GM21723 (cell line): ENCODE data around the gene ANKRD11.

Source experiments
- ATAC-seq: cut with Tn5 transposase; IDR thresholded peaks from one replicate; pipeline ENCODE4 v1.9.1; 2021; ENCODE audit warnings: mild to moderate bottlenecking, moderate library complexity; ENCODE audit not compliant: unreplicated experiment

ANKRD11 gene

DNA sequence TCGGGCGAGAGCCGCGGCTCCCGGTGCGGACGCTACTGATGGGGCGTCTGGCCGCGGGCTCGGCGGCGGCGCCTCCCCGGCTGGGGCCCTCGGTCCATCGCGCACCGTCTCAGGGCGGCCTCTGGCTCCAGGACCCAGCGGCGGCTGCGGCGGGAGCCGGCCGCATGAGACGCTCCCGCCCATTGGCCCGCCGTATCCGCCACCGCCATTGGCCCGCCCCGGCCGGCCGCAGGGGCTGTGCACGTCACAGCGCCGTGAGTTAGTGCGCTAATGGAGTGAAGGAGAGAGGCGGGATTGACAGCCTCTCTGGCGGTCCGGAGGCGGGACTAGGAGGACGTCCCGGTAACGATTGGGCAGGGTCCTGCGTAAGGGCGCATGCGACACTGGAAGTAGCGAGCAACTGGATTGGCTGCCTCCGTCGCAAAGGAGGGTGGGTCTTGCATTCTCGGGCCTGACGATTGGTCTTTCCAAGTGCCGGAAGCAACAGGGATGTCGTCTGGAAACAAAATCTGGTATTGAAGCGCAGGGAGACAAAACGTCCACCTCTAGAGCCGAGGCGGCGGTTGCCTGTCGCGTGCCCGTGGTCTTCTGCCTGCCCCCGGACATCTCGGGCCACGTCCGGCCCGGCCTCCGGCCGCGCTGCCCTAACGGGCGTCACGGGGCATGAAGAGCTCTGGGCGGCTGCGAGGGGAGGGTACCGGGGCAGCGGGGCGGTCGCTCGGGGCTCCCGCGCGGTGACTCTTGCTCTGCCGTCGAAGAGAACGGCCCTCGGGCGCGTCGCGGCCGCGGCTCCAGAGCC, at the start of gene ANKRD11:
TSS of gene ANKRD11 (minus strand) at position 123 of the 799 bp plus-strand sequence. CDS start 173,542 bp downstream, outside the sequence.
- peak; percentile 82 for ATAC-seq

GRCh38 chr16:89538286-89538685, 47.9 kb upstream of the ANKRD11 start:
- ATAC-seq = no peak

DNA sequence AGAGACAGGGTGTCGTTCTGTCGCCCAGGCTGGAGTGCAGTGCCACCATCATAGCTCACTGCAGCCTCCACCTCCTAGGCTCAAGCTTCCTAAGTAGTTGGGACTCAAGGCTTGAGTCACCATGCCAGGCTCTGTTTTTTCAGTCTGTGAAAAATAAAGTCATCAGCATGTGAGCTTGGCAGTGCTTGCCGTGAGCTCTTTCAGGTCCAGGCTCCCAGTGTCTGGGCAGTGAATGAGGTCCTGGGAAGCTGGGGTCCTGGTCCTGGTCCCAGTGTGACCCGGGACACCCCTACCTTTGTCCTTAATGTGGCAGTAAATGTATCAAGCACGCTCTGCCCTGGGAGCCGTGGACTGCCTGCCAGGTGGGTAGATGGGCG, 47.2 kb upstream of the ANKRD11 start:
- no peak for ATAC-seq

DNA sequence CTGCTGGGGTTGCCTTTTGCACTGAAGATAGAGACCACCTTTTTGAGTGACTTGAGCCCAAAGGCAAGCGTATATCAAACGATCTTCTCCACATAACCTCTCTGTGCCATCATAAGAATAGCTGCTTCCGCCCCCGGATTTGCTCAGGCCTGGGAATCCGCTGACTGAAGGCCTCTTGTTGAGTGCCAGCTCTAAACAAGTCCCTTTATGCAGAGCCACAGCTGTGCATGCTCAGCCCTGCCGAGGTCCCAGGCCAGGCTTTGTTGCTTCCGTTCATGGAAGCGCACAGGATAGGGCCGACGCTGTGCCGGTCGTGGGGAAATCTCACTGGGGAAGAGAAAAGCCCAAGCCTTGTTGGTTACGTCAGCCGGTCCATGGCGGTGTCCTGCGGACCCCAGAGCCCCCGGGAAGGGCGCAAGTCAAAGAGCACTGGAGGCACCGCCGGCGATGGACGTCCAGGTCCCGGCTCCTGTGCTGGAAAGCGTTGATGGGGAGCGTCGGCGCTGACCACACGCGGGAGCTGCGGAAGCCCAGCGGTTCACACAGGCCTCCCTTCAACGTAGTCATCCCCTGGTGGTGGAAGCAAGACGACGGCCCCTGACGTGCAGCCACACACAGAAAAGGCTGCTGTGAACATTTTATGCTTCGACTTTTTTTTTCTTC, 46.7 kb upstream of the ANKRD11 start:
- ATAC-seq = no peak

DNA sequence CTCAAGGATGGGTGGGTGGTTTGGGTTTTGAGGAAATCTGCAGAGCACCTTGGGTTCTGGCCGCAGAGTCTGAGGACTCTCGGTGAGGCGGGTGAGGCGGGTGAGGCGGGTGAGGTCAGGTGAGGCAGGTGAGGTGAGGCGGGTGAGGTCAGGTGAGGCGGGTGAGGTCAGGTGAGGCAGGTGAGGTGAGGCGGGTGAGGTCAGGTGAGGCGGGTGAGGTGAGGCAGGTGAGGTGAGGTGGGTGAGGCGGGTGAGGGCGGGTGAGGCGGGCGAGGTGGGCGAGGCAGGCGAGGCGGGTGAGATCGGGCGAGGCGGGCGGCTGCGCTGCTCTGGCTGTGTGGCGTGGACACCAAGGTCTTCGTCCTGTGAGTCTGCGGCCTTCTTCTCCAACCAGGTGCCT, 46.0 kb upstream of the ANKRD11 start:
- no peak for ATAC-seq

- ATAC-seq = no peak
Measured at GRCh38 chr16:89534252-89534756, 43.9 kb upstream of the ANKRD11 start.

DNA sequence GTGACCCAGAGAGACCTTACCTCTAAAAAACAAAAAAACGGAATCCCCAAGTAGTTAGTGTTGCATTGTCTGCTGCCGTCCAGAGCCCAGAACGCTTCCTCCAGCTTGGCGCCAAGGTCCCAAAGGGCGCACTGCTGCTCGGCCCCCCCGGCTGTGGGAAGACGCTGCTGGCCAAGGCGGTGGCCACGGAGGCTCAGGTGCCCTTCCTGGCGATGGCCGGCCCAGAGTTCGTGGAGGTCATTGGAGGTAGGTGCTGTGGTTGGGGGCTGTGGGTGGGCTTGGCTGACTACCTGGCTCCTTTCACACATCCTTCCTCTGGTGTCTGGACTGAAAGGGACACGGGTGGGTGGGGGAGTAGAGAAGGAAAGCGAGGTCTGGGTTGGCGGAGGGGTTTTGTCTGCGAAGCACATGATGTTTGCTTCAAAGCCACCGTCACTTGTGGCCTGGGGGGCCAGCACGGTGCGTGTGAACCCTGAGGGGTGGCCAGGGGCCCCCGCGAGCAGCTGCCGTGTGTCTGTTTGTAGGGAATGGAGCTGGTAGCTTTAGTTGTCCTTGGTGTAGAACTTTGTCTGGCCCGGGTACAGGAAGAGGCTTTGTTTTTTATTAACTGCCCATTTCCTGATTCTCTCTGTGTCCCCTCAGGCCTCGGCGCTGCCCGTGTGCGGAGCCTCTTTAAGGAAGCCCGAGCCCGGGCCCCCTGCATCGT, 41.6 kb upstream of the ANKRD11 start:
- no peak for ATAC-seq

- ATAC-seq = no peak
Measured at GRCh38 chr16:89530401-89531381, 40.3 kb upstream of the ANKRD11 start.

GRCh38 chr16:89529097-89529496, 38.7 kb upstream of the ANKRD11 start:
- no peak for ATAC-seq

DNA sequence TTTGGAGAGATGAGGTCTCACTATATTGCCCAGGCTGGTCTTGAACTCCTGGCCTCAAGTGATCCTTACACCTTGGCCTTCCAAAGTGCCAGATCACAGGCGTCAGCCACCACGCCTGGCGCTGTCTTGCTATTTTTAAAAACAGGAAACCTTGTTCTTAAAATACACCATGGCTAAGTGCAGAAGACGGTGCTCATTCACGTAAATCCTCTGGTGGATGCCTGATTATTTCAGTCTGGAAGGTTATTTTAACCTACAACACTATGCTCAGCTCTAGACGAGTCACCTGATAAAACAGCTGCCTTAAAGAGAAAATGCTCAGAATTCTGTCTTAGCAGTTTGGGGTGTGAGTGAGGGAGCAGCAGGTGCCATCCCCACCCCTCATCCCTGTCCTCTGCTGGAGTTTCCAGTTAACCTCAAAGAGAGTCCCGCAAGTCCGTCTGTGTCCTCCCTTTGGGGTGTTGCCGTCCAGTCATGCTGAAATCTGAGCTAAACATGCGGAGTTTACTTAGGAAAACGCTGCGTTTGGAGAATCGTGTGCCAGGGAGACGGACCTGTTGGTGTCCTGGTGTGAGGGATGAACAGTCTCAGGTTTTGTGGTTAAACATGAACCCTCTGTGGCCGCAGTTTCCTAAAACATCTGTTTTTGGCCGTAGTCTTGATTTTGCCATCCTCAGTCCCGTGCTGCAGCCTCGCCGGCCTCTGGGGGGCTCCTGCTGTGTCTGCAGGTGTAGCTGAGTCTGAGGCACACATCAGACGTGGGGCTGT, 35.0 kb upstream of the ANKRD11 start:
- no peak for ATAC-seq

GRCh38 chr16:89523680-89524344, 33.5 kb upstream of the ANKRD11 start:
- no peak for ATAC-seq

DNA sequence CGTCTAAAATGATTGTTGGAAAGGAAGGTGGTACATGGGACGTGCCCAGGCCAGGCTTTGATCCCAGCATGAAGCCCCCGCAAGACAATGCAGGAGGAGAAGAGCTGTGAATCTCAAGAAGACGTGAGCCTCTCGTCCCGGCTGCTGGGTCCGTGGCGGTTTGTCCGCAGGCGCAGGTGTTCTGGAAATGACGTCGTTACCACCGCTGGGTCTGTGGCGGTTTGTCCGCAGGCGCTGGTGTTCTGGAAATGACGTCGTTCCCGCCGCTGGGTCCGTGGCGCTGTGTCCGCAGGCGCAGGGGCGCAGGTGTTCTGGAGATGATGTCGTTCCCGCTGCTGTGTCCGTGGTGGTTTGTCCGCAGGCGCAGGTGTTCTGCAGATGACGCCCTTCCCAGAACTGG, 31.9 kb upstream of the ANKRD11 start:
- no peak for ATAC-seq

GRCh38 chr16:89519881-89520280, 29.5 kb upstream of the ANKRD11 start:
- no peak for ATAC-seq

- ATAC-seq = no peak
Measured at GRCh38 chr16:89517128-89517527, 26.8 kb upstream of the ANKRD11 start.

DNA sequence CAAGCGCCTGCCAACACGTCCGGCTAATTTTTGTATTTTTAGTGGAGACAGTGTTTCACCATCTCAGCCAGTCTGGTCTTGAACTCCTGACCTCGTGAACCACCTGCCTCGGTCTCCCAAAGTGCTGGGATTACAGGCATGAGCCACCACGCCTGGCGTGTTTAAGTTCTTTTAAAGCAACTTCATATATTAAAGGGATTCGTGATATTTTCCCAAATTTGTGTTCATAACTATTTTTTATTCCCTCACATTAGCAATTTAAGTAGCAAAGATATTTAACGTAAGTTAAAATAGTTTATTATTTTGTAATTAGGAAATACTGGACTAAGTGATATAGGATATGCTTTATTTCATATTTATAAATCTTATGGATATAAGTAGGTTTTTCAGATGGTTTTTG, 22.1 kb upstream of the ANKRD11 start:
- ATAC-seq = no peak

DNA sequence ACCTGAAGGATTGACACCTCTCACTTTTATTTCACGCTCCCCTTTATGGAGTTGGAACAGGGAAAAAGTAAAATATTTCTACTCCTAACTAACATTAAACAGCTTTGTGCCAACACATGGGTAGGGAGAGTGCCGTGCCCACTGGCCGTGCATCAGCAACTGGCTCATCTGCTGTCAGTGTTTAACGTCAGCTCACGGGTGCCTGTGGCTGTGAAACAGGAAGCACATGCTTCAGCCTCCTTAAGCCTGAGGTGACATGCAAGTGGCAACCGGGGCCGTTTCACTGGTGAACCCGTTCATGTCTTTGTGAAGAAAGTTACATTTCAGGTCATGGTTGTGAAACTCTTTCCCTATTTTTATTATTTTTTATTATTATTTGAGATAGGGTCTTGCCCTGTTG, 21.0 kb upstream of the ANKRD11 start:
- ATAC-seq = no peak

GRCh38 chr16:89510526-89510925, 20.2 kb upstream of the ANKRD11 start:
- ATAC-seq = no peak

DNA sequence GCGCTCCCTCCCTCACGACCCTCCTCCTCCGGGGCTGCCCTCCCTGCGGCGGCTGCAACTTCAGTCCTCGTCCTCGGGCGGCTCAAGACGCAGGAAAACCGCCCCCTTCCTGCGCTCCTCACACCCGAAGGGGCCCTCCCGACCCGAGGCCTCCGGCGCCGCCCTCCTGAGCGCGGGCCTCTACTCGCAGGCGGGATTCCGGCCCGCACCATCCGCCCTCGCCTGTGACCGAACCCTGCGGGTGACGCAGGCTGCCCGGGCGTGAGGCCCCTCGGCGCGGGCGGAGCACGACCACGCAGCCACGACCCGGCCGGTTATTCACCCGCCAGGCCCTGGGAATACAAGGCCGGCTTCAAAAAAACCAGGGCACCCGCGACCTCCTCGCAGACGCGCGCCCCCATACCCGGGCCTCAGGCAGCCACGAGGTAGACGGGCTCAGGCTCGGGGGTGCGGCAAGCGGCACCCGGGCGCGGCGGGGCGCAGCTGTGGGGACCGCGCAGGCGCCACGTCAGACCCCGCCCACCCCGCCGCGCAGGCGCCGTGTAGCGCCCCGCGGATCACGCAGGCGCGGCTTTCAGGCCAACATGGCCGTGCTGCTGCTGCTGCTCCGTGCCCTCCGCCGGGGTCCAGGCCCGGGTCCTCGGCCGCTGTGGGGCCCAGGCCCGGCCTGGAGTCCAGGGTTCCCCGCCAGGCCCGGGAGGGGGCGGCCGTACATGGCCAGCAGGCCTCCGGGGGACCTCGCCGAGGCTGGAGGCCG, 17.7 kb upstream of the ANKRD11 start, which contains the start of gene SPG7:
TSS of gene SPG7 (plus strand) at position 570 of the 757 bp plus-strand sequence. CDS start at position 585, 15 bp downstream.
- ATAC-seq = peak; percentile 58
